DMS79 (cell line): ENCODE data around the gene CDH12.
"Not testable (repeated sequence)": the region's sequence is repeated elsewhere in the genome, so short reads cannot be mapped to it uniquely, and the experiment has no call there.

Experiments
- DNase-seq: peaks from one replicate; lab custom pipeline; 2025; lab: John Stamatoyannopoulos, UW

The CDH12 gene

GRCh38 chr5:22852807-22853660 lies at the start of gene CDH12:
Gene CDH12 (minus strand): TSS chr5:22853344.
- no peak for DNase-seq

GRCh38 chr5:22901885-22902284 lies 48.7 kb upstream of the CDH12 start:
- no peak for DNase-seq

GRCh38 chr5:22900801-22901310 lies 47.7 kb upstream of the CDH12 start:
- DNase-seq: no peak

GRCh38 chr5:22899341-22899740 lies 46.2 kb upstream of the CDH12 start:
- no peak for DNase-seq

GRCh38 chr5:22896152-22896551 lies 43.0 kb upstream of the CDH12 start:
- DNase-seq: no peak

- no peak for DNase-seq
Measured at GRCh38 chr5:22892441-22892840, 39.3 kb upstream of the CDH12 start.

- DNase-seq: no peak
Measured at GRCh38 chr5:22889720-22890119, 36.6 kb upstream of the CDH12 start.

GRCh38 chr5:22887566-22887965 lies 34.4 kb upstream of the CDH12 start:
- no peak for DNase-seq

GRCh38 chr5:22858911-22859310 lies 5.8 kb upstream of the CDH12 start:
- DNase-seq: not testable (repeated sequence)

- no peak for DNase-seq
Measured at GRCh38 chr5:22855824-22856223, 2.7 kb upstream of the CDH12 start.

- DNase-seq: no peak
Measured at GRCh38 chr5:22850981-22851380, 2.2 kb downstream of the CDH12 start.

- no peak for DNase-seq
Measured at GRCh38 chr5:22846693-22847092, 6.5 kb downstream of the CDH12 start.

GRCh38 chr5:22844636-22845035 lies 8.5 kb downstream of the CDH12 start:
- DNase-seq: no peak

GRCh38 chr5:22844155-22844554 lies 9.0 kb downstream of the CDH12 start:
- no peak for DNase-seq

GRCh38 chr5:22842574-22842973 lies 10.6 kb downstream of the CDH12 start:
- no peak for DNase-seq

GRCh38 chr5:22837803-22838202 lies 15.3 kb downstream of the CDH12 start:
- no peak for DNase-seq

GRCh38 chr5:22835686-22836085 lies 17.5 kb downstream of the CDH12 start:
- DNase-seq: no peak

GRCh38 chr5:22793463-22793862 lies 59.7 kb downstream of the CDH12 start:
- DNase-seq: no peak

- DNase-seq: no peak
Measured at GRCh38 chr5:22787807-22788206, 65.3 kb downstream of the CDH12 start.

GRCh38 chr5:22787398-22787797 lies 65.7 kb downstream of the CDH12 start:
- DNase-seq: no peak

GRCh38 chr5:22780756-22781155 lies 72.4 kb downstream of the CDH12 start:
- DNase-seq: no peak

- no peak for DNase-seq
Measured at GRCh38 chr5:22779499-22779898, 73.6 kb downstream of the CDH12 start.

GRCh38 chr5:22776285-22776684 lies 76.9 kb downstream of the CDH12 start:
- DNase-seq: no peak

GRCh38 chr5:22774214-22774613 lies 78.9 kb downstream of the CDH12 start:
- DNase-seq: not testable (repeated sequence)
